Activated naive CD8-positive, alpha-beta T cell treated with anti-CD3 and anti-CD28 coated beads for 36 hours (primary cell): ENCODE data around the gene ADGRB2. TPM values are rescaled to one million over a fixed set of nuclear protein-coding genes. Genes with fewer than 3 reads are reported as not detected.

Experiments used
- DNase-seq: peaks from one replicate; pipeline ENCODE4 v3.0.0; 2021
- H3K27ac Mint-ChIP-seq: one replicate; pipeline ENCODE4 v1.8.0; 2022; ENCODE audit warnings: mild to moderate bottlenecking, moderate library complexity, mixed read lengths
- H3K27me3 Mint-ChIP-seq: one replicate; pipeline ENCODE4 v1.8.0; 2022; ENCODE audit warnings: mild to moderate bottlenecking, mixed read lengths
- H3K36me3 Mint-ChIP-seq: one replicate; pipeline ENCODE4 v1.8.0; 2021; ENCODE audit warnings: mild to moderate bottlenecking, mixed read lengths
- H3K4me1 Mint-ChIP-seq: one replicate; pipeline ENCODE4 v1.8.0; 2021; ENCODE audit warnings: mixed read lengths
- H3K4me3 Mint-ChIP-seq: one replicate; pipeline ENCODE4 v1.8.0; 2022; ENCODE audit warnings: mild to moderate bottlenecking, moderate library complexity, mixed read lengths
- H3K9me3 Mint-ChIP-seq: one replicate; pipeline ENCODE4 v1.8.0; 2022; ENCODE audit warnings: mixed read lengths
- total RNA-seq, 2 experiments: library from RNA; stranded (reverse); gene quantifications; one replicate each; pipeline ENCODE4 v1.2.3, GENCODE V29; 2021

Gene ADGRB2
- total RNA-seq, 2 experiments from 2014 or later = 0.08 to 0.18 TPM

- no peaks in the 10 kb centered on the region for H3K36me3 Mint-ChIP-seq
- H3K27ac Mint-ChIP-seq = no peak overlapping the region
- no peaks in the 10 kb centered on the region for H3K9me3 Mint-ChIP-seq
- DNase-seq = peak; percentile 81
- H3K27me3 Mint-ChIP-seq = peaks cover 53% of the 10 kb centered on the region
- peaks cover 40% of the 10 kb centered on the region for H3K4me1 Mint-ChIP-seq
- peak overlapping the region; percentile 29 for H3K4me3 Mint-ChIP-seq
These were observed 58.9 kb downstream of the ADGRB2 start for GRCh38 chr1:31705080-31705866.

- no peaks in the 10 kb centered on the region for H3K36me3 Mint-ChIP-seq
- H3K4me1 Mint-ChIP-seq = peaks cover 45% of the 10 kb centered on the region
- H3K9me3 Mint-ChIP-seq = no peaks in the 10 kb centered on the region
- peak overlapping the region; percentile 19 for H3K4me3 Mint-ChIP-seq
- H3K27ac Mint-ChIP-seq = no peak overlapping the region
- peaks cover 53% of the 10 kb centered on the region for H3K27me3 Mint-ChIP-seq
- DNase-seq = no peak
These were observed 59.7 kb downstream of the ADGRB2 start for GRCh38 chr1:31704271-31705079.

- Mint-ChIP-seq H3K9me3 (no peaks in the 10 kb centered on the region), H3K27me3 (peaks cover 47% of the 10 kb centered on the region), H3K4me3 (peak within 1 kb of the TSS; percentile 19), H3K27ac (no peak within 1 kb of the TSS), H3K36me3 (no peaks in the 10 kb centered on the region), H3K4me1 (peaks cover 50% of the 10 kb centered on the region)
- DNase-seq = no peak
These were observed 60.5 kb downstream of the ADGRB2 start, which contains the start of gene COL16A1 for GRCh38 chr1:31703431-31704270. Gene COL16A1 (minus strand): TSS chr1:31704017. CDS start chr1:31702193, 1,824 bp downstream.

- Mint-ChIP-seq H3K4me1 (peaks cover 46% of the 10 kb centered on the region), H3K27me3 (peaks cover 41% of the 10 kb centered on the region), H3K4me3 (no peak overlapping the region)
These were observed 61.2 kb downstream of the ADGRB2 start for GRCh38 chr1:31702836-31703404.

GRCh38 chr1:31701091-31701736, 62.9 kb downstream of the ADGRB2 start:
- H3K4me1 Mint-ChIP-seq = peaks cover 35% of the 10 kb centered on the region
- DNase-seq = peak; percentile 41
- H3K36me3 Mint-ChIP-seq = no peaks in the 10 kb centered on the region
- no peaks in the 10 kb centered on the region for H3K9me3 Mint-ChIP-seq
- H3K27me3 Mint-ChIP-seq = peaks cover 27% of the 10 kb centered on the region
- H3K4me3 Mint-ChIP-seq = no peak overlapping the region
- no peak overlapping the region for H3K27ac Mint-ChIP-seq

More at GRCh38 chr1:31702836-31703404, 61.2 kb downstream of the ADGRB2 start:
- H3K36me3 Mint-ChIP-seq = no peaks in the 10 kb centered on the region
- H3K27ac Mint-ChIP-seq = no peak overlapping the region
- no peak for DNase-seq
- H3K9me3 Mint-ChIP-seq = no peaks in the 10 kb centered on the region

- peaks cover 21% of the 10 kb centered on the region for H3K27me3 Mint-ChIP-seq
- DNase-seq = no peak
- H3K27ac Mint-ChIP-seq = no peak overlapping the region
- H3K4me3 Mint-ChIP-seq = no peak overlapping the region
- peaks cover 32% of the 10 kb centered on the region for H3K4me1 Mint-ChIP-seq
- H3K36me3 Mint-ChIP-seq = no peaks in the 10 kb centered on the region
- H3K9me3 Mint-ChIP-seq = no peaks in the 10 kb centered on the region
These were observed 63.6 kb downstream of the ADGRB2 start for GRCh38 chr1:31700468-31701090.

- Mint-ChIP-seq H3K36me3 (no peaks in the 10 kb centered on the region), H3K4me1 (peaks cover 20% of the 10 kb centered on the region), H3K27me3 (peaks cover 9% of the 10 kb centered on the region), H3K4me3 (no peak overlapping the region), H3K9me3 (no peaks in the 10 kb centered on the region), H3K27ac (no peak overlapping the region)
- DNase-seq = no peak
These were observed 64.7 kb downstream of the ADGRB2 start for GRCh38 chr1:31699341-31699891.

GRCh38 chr1:31697369-31697984, 66.7 kb downstream of the ADGRB2 start:
- no peak for DNase-seq
- no peaks in the 10 kb centered on the region for H3K27me3 Mint-ChIP-seq
- no peaks in the 10 kb centered on the region for H3K9me3 Mint-ChIP-seq
- H3K27ac Mint-ChIP-seq = no peak overlapping the region
- H3K4me1 Mint-ChIP-seq = peaks cover 19% of the 10 kb centered on the region
- no peaks in the 10 kb centered on the region for H3K36me3 Mint-ChIP-seq
- H3K4me3 Mint-ChIP-seq = no peak overlapping the region

- no peaks in the 10 kb centered on the region for H3K27me3 Mint-ChIP-seq
- H3K36me3 Mint-ChIP-seq = no peaks in the 10 kb centered on the region
- peaks cover 18% of the 10 kb centered on the region for H3K4me1 Mint-ChIP-seq
- no peak for DNase-seq
- H3K27ac Mint-ChIP-seq = no peak overlapping the region
- no peaks in the 10 kb centered on the region for H3K9me3 Mint-ChIP-seq
- no peak overlapping the region for H3K4me3 Mint-ChIP-seq
These were observed 67.9 kb downstream of the ADGRB2 start for GRCh38 chr1:31696242-31696641.

GRCh38 chr1:31695327-31695726, 68.8 kb downstream of the ADGRB2 start:
- Mint-ChIP-seq H3K9me3 (no peaks in the 10 kb centered on the region), H3K4me3 (no peak overlapping the region), H3K27ac (no peak overlapping the region), H3K4me1 (peaks cover 10% of the 10 kb centered on the region), H3K36me3 (no peaks in the 10 kb centered on the region), H3K27me3 (no peaks in the 10 kb centered on the region)
- no peak for DNase-seq

- Mint-ChIP-seq H3K4me3 (no peak overlapping the region), H3K27me3 (no peaks in the 10 kb centered on the region), H3K9me3 (no peaks in the 10 kb centered on the region), H3K27ac (no peak overlapping the region), H3K36me3 (no peaks in the 10 kb centered on the region), H3K4me1 (peaks cover 8% of the 10 kb centered on the region)
- no peak for DNase-seq
These were observed 69.2 kb downstream of the ADGRB2 start for GRCh38 chr1:31694964-31695313.

- Mint-ChIP-seq H3K9me3 (no peaks in the 10 kb centered on the region), H3K36me3 (no peaks in the 10 kb centered on the region), H3K4me1 (peaks cover 3% of the 10 kb centered on the region), H3K27ac (no peak overlapping the region), H3K4me3 (no peak overlapping the region), H3K27me3 (no peaks in the 10 kb centered on the region)
- DNase-seq = no peak
These were observed 69.8 kb downstream of the ADGRB2 start for GRCh38 chr1:31694069-31694963.
